HUES6 (cell line): ENCODE results near the gene DDX41.
"Not testable (repeated sequence)": the region's sequence is repeated elsewhere in the genome, so short reads cannot be mapped to it uniquely, and the experiment has no call there.

ENCODE experiments used
- H3K27ac ChIP-seq: 2 replicates; pipeline ENCODE4 v1.7.0; 2013; ENCODE audit warnings: low read depth, mild to moderate bottlenecking, low read length, inconsistent platforms
- H3K27me3 ChIP-seq: 2 replicates; pipeline ENCODE4 v1.6.1; 2013; ENCODE audit warnings: low read length; ENCODE audit not compliant: control insufficient read depth, insufficient read depth
- H3K36me3 ChIP-seq: 2 replicates; pipeline ENCODE4 v1.6.1; 2013; ENCODE audit warnings: low read length; ENCODE audit not compliant: control insufficient read depth, insufficient read depth
- H3K4me1 ChIP-seq: 2 replicates; pipeline ENCODE4 v1.6.1; 2013; ENCODE audit warnings: low read length; ENCODE audit not compliant: control insufficient read depth, insufficient read depth
- H3K4me3 ChIP-seq: 2 replicates; pipeline ENCODE4 v1.5.1; 2013; ENCODE audit warnings: low read depth, low read length
- H3K9ac ChIP-seq: one replicate; pipeline ENCODE4 v1.6.1; 2013; ENCODE audit warnings: mild to moderate bottlenecking, low read length
- H3K9me3 ChIP-seq: 2 replicates; pipeline ENCODE4 v1.6.1; 2013; ENCODE audit warnings: low read depth, low read length; ENCODE audit not compliant: control insufficient read depth, insufficient read depth

The DDX41 gene

DNA sequence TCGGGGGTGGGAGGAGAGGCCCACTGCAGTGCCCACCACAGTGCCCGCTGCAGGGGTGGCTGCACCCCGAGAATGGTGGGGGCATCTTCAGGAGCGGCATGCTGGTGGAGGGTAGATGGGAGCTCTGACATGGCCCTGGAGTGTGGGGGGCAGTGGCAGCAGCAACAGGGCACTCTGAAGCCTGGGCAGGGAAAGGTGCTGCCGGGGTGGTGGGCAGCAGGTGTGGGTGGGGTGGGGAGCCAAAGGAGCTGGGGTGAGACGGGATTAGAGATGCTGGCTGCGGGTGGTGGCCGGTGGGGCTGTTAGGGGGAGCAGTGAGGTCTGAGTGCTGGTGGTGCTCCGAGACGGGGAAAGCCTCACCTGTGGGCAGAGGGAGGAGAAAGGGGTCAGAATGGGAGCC is 19.6 kb upstream of the DDX41 start:
- Histone ChIP-seq H3K9me3 (no peaks in the 10 kb centered on the region), H3K36me3 (peaks cover 75% of the 10 kb centered on the region), H3K4me1 (peaks cover 6% of the 10 kb centered on the region; the same call in 1 of the 2 replicates), H3K9ac (no peak overlapping the region), H3K4me3 (no peak overlapping the region), H3K27me3 (no peaks in the 10 kb centered on the region), H3K27ac (no peak overlapping the region)

DNA sequence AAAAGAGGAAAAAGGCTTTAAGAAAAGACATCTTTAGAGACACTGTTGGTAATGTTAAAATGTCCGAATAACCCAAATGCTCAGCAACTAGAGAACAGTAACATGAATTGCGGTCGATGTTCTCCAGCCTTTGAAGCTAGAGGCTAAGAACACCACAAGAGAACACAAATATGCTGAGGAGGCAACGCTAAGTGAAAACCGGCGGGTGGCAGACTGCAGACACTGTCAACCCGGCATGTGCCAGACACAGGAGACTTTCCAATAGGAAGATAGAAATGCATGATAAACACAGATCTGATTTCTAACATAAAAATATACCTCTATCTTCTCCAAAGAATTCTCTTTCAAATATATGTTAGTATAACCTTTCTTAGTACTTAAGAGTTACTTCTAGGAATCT is 18.4 kb upstream of the DDX41 start:
- H3K4me1 ChIP-seq: peaks cover 6% of the 10 kb centered on the region; the same call in 1 of the 2 replicates
- peaks cover 84% of the 10 kb centered on the region for H3K36me3 ChIP-seq
- no peaks in the 10 kb centered on the region for H3K27me3 ChIP-seq
- H3K9me3 ChIP-seq: no peaks in the 10 kb centered on the region
- H3K27ac ChIP-seq: no peak overlapping the region
- H3K4me3 ChIP-seq: no peak overlapping the region
- H3K9ac ChIP-seq: no peak overlapping the region

DNA sequence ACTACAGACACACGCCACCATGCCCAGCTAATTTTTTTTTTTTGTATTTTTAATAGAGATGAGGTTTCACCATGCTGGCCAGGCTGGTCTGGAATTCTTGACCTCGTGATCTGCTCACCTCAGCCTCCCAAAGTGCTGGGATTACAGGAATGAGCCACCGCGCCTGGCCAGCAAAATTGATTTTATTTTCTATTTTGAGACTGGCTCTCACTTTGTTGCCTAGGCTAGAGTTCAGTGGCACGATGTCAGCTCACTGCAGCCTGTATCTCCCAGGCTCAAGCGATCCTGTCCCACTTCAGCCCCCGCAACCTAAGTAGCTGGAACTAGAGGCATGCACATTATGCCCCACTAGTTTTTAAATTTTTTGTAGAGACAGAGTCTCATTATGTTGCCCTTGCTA is 17.7 kb upstream of the DDX41 start:
- H3K9me3 ChIP-seq, H3K9ac ChIP-seq, H3K27me3 ChIP-seq, H3K27ac ChIP-seq, H3K4me1 ChIP-seq, H3K4me3 ChIP-seq: not testable (repeated sequence)
- H3K36me3 ChIP-seq: peaks cover 89% of the 10 kb centered on the region

- H3K27ac ChIP-seq: no peak overlapping the region
- no peaks in the 10 kb centered on the region for H3K9me3 ChIP-seq
- no peaks in the 10 kb centered on the region for H3K4me1 ChIP-seq
- H3K4me3 ChIP-seq: no peak overlapping the region
- no peaks in the 10 kb centered on the region for H3K27me3 ChIP-seq
- H3K36me3 ChIP-seq: peaks cover 91% of the 10 kb centered on the region
- no peak overlapping the region for H3K9ac ChIP-seq
Measured at GRCh38 chr5:177531209-177531940, 14.6 kb upstream of the DDX41 start.

GRCh38 chr5:177530638-177531037 is 13.9 kb upstream of the DDX41 start:
- no peaks in the 10 kb centered on the region for H3K9me3 ChIP-seq

GRCh38 chr5:177529247-177530203 is 12.8 kb upstream of the DDX41 start:
- Histone ChIP-seq H3K9ac (no peak overlapping the region), H3K9me3 (no peaks in the 10 kb centered on the region), H3K27me3 (no peaks in the 10 kb centered on the region), H3K27ac (no peak overlapping the region), H3K4me3 (no peak overlapping the region), H3K4me1 (no peaks in the 10 kb centered on the region), H3K36me3 (peaks cover 92% of the 10 kb centered on the region)

More at GRCh38 chr5:177530638-177531037, 13.9 kb upstream of the DDX41 start:
- Histone ChIP-seq H3K4me1 (no peaks in the 10 kb centered on the region), H3K4me3 (no peak overlapping the region), H3K27ac (no peak overlapping the region), H3K9ac (no peak overlapping the region), H3K36me3 (peaks cover 92% of the 10 kb centered on the region), H3K27me3 (no peaks in the 10 kb centered on the region)

- Histone ChIP-seq H3K36me3 (peaks cover 97% of the 10 kb centered on the region), H3K4me3 (no peak overlapping the region), H3K9me3 (no peaks in the 10 kb centered on the region), H3K27me3 (no peaks in the 10 kb centered on the region), H3K9ac (no peak overlapping the region), H3K4me1 (no peaks in the 10 kb centered on the region), H3K27ac (no peak overlapping the region)
Measured at GRCh38 chr5:177528631-177529030, 11.9 kb upstream of the DDX41 start.

DNA sequence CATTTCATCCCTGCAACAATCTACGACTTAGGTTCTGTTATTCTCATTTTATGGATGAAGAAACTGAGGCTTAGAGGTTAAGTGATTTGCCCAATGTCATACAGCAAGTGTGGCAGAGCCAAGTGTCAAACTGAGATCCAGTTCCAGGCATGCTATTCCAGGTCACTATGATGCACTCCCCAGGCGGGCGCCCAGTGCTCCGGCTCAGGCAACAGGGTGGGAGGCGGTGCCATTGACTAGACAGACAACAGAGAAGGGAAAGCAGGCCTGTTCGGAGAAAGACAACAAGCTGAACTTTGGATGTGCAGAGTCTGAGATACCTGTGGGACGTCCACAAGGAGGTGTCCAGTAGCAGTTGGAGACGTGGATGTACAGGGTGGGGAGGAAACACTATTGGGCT is 10.8 kb upstream of the DDX41 start:
- Histone ChIP-seq H3K27me3 (no peaks in the 10 kb centered on the region), H3K27ac (no peak overlapping the region), H3K9ac (no peak overlapping the region), H3K4me1 (no peaks in the 10 kb centered on the region), H3K36me3 (peaks cover 97% of the 10 kb centered on the region), H3K9me3 (no peaks in the 10 kb centered on the region), H3K4me3 (no peak overlapping the region)

GRCh38 chr5:177526791-177527190 is 10.0 kb upstream of the DDX41 start:
- no peaks in the 10 kb centered on the region for H3K27me3 ChIP-seq
- no peak overlapping the region for H3K27ac ChIP-seq
- no peak overlapping the region for H3K4me3 ChIP-seq
- peaks cover 94% of the 10 kb centered on the region for H3K36me3 ChIP-seq
- H3K9ac ChIP-seq: no peak overlapping the region
- H3K9me3 ChIP-seq: no peaks in the 10 kb centered on the region
- no peaks in the 10 kb centered on the region for H3K4me1 ChIP-seq

GRCh38 chr5:177526191-177526590 is 9.4 kb upstream of the DDX41 start:
- H3K27me3 ChIP-seq: no peaks in the 10 kb centered on the region
- H3K4me1 ChIP-seq: no peaks in the 10 kb centered on the region
- no peaks in the 10 kb centered on the region for H3K9me3 ChIP-seq
- H3K4me3 ChIP-seq: no peak overlapping the region
- no peak overlapping the region for H3K27ac ChIP-seq
- H3K9ac ChIP-seq: no peak overlapping the region
- peaks cover 94% of the 10 kb centered on the region for H3K36me3 ChIP-seq
